ENCODE data around the gene GJA4.
"Not testable (repeated sequence)": the region's sequence is repeated elsewhere in the genome, so short reads cannot be mapped to it uniquely, and the experiment has no call there.

The GJA4 gene

GRCh38 chr1:34770891-34771504, 21.8 kb upstream of the GJA4 start:
- no peak for DNase-seq (ENCODE audit: low spot score)

GRCh38 chr1:34771573-34772371, 21.0 kb upstream of the GJA4 start:
- no peak for DNase-seq (ENCODE audit: low spot score)

GRCh38 chr1:34773114-34773513, 19.7 kb upstream of the GJA4 start:
- DNase-seq (ENCODE audit: low spot score): not testable (repeated sequence)

DNA sequence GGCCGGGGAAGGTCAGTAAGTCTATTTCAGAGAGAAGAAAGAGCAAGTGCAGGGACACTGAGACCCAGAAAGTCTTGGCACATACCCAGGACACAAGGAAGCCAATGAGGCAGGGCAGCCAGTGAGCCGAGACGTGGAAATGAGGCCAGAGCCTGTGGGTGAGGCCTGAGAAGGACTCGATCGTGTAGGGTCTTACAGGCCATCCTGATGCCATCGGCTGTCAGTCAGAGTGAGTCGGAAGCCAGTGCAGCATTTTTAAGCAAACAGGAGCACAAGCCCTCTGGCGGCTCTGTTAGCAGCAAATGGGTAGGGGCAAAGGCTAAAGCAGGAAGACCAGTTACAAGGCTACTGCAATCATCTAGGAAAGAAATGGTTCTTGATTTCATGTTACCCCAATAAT, 17.8 kb upstream of the GJA4 start:
- no peak for DNase-seq (ENCODE audit: low spot score)

- no peak for DNase-seq (ENCODE audit: low spot score)
These were observed 15.9 kb upstream of the GJA4 start for GRCh38 chr1:34776911-34777310.

DNA sequence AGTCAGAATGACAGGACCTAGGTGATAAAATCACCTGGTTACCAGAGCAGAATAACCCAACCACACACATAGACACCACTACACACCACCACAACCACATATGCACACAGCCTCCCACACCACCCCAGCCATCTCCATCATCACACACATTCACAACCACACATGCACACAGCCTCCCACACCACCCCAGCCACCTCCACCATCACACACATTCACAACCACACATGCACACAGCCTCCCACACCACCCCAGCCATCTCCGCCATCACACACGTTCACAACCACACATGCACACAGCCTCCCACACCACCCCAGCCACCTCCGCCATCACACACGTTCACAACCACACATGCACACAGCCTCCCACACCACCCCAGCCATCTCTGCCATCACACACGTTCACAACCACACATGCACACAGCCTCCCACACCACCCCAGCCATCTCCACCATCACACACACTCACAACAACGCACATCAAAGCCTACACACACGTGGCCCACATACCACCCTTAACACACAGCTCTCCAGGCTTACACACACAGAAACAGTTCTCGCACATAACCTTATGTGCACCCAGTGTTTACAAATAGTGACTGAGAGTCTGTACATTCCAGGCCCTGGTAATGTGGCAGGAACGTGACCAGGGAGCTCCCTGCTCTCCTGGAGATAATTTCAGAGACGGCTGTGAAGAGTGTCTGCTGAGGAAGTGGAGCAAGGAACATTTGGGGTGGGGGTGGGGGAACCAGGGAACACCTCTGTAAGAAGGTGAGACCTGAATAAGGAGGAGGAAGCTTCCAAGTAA, 15.1 kb upstream of the GJA4 start:
- DNase-seq (ENCODE audit: low spot score): no peak

GRCh38 chr1:34778381-34778780, 14.4 kb upstream of the GJA4 start:
- DNase-seq (ENCODE audit: low spot score): no peak

GRCh38 chr1:34779005-34779404, 13.8 kb upstream of the GJA4 start:
- no peak for DNase-seq (ENCODE audit: low spot score)

- DNase-seq (ENCODE audit: low spot score): no peak
These were observed 13.3 kb upstream of the GJA4 start for GRCh38 chr1:34779526-34779925.

DNA sequence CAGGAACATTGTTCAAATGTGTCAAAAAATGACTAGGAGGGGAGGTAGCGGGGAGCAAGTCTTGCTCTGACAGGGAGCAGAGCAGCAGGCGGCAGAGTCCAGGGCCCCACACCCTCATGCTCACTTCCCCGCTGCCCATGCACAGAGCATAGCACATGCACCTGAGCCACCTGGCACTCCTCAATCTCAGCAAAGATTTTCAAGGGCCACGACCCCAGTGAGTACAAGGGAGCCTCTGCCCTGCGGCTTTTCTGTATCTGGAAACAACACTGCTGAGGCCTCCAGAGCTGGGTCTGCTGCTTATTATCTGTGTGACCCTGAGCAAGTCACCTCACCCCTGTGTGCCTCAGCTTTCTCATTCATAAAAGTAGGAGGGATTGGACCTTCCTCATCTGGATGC, 12.8 kb upstream of the GJA4 start:
- no peak for DNase-seq (ENCODE audit: low spot score)

DNA sequence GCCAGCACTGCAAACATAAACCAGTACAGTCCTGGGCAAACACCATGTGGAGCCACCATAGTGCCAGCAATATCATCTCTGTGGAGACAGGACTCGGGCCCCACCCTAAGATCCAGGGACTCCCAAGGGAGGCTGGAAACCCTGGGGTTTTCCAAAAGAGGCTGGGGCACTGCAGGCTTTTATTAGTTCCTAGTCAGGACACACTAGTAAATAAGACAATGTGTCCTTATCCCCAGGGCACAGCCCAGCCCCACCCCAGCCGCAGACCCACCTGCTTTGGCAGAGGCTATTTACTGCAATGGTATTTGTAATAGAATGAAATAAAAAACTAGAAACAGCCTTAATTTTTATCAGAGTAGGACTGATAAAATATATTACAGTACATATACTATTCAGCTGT, 12.3 kb upstream of the GJA4 start:
- DNase-seq (ENCODE audit: low spot score): no peak

GRCh38 chr1:34781071-34781843, 11.5 kb upstream of the GJA4 start, which contains the start of gene GJB3:
Gene GJB3 (plus strand): TSS chr1:34781214. CDS start chr1:34784763, 3,549 bp downstream.
- DNase-seq (ENCODE audit: low spot score): no peak

- DNase-seq (ENCODE audit: low spot score): no peak
These were observed 10.9 kb upstream of the GJA4 start for GRCh38 chr1:34781844-34782391.

GRCh38 chr1:34784751-34785221, 8.0 kb upstream of the GJA4 start:
- DNase-seq (ENCODE audit: low spot score): no peak

DNA sequence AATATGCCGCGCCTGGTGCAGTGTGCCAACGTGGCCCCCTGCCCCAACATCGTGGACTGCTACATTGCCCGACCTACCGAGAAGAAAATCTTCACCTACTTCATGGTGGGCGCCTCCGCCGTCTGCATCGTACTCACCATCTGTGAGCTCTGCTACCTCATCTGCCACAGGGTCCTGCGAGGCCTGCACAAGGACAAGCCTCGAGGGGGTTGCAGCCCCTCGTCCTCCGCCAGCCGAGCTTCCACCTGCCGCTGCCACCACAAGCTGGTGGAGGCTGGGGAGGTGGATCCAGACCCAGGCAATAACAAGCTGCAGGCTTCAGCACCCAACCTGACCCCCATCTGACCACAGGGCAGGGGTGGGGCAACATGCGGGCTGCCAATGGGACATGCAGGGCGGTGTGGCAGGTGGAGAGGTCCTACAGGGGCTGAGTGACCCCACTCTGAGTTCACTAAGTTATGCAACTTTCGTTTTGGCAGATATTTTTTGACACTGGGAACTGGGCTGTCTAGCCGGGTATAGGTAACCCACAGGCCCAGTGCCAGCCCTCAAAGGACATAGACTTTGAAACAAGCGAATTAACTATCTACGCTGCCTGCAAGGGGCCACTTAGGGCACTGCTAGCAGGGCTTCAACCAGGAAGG, 7.4 kb upstream of the GJA4 start:
- no peak for DNase-seq (ENCODE audit: low spot score)

DNA sequence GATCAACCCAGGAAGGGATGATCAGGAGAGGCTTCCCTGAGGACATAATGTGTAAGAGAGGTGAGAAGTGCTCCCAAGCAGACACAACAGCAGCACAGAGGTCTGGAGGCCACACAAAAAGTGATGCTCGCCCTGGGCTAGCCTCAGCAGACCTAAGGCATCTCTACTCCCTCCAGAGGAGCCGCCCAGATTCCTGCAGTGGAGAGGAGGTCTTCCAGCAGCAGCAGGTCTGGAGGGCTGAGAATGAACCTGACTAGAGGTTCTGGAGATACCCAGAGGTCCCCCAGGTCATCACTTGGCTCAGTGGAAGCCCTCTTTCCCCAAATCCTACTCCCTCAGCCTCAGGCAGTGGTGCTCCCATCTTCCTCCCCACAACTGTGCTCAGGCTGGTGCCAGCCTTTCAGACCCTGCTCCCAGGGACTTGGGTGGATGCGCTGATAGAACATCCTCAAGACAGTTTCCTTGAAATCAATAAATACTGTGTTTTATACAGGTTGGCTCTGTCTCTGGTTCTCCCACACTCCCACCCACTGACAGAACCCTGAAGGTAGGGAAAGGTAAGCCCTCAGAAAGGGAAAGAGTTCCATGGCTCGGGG, 6.8 kb upstream of the GJA4 start:
- DNase-seq (ENCODE audit: low spot score): no peak

DNA sequence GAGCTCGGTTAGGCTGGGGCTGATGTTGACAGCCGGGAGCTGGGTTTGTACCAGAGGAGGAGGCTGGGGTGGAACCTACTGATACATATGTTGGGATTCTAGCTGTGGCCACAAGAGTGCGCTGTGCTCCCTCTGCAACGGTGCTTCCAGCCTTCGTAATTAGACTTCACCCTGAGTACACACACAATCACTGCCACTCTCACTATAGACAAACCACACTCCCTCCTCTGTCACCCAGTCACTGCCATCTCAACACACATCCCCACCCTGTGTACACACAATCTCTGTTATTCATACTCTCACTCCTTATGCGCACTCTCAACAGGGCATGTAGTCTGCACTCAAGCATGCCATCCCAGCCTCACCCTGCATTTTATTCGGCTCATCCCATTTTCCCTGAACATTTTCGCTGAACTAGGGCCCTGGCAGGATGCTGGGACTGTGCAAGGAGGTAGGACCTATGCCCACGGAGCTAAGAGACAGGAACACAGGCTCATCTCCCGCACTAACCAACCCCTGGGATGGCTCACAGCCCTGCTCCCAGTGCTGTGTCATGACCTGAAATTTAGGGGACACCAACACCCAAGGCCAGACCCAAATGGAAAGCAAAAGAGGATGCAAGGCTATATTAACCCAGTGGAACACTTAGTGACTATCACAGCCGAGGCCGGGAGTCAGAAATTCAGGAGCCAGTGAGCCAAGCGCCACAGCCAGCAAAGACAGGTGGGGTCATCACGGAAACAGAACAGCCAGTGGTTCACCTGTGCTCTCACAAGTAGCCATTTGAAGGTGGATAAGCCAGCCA, 6.1 kb upstream of the GJA4 start:
- peak; percentile 76 for DNase-seq (ENCODE audit: low spot score)

- no peak for DNase-seq (ENCODE audit: low spot score)
These were observed 5.1 kb upstream of the GJA4 start for GRCh38 chr1:34787461-34788420.

- DNase-seq (ENCODE audit: low spot score): no peak
These were observed 1.8 kb upstream of the GJA4 start for GRCh38 chr1:34790985-34791384.

Data from globus pallidus (tissue), 1 donor.